NB4 (cell line): ENCODE data around the gene FGD3.

Experiments used
- CTCF ChIP-seq: IDR thresholded peaks from one replicate; pipeline ENCODE4 v1.5.1; 2012; ENCODE audit warnings: low read depth, low read length
- MAX ChIP-seq: IDR thresholded peaks from 2 replicates; pipeline ENCODE4 v1.6.1; 2011; ENCODE audit warnings: low read depth, low read length
- MYC ChIP-seq: IDR thresholded peaks from 2 replicates; pipeline ENCODE4 v1.6.1; 2011; ENCODE audit warnings: low read depth, low read length
- POLR2A ChIP-seq: IDR thresholded peaks from 2 replicates; pipeline ENCODE4 v1.6.1; 2011; ENCODE audit warnings: mild to moderate bottlenecking; ENCODE audit not compliant: insufficient read length; ENCODE audit errors: extremely low read depth

- TF ChIP-seq POLR2A = no peak
- no peak for TF ChIP-seq CTCF
- no peak for TF ChIP-seq MAX
- no peak for TF ChIP-seq MYC
Measured at GRCh38 chr9:93036887-93037475, 89.7 kb downstream of the FGD3 start.
